Measurements from ENCODE around the gene NGEF.

Gene NGEF

DNA sequence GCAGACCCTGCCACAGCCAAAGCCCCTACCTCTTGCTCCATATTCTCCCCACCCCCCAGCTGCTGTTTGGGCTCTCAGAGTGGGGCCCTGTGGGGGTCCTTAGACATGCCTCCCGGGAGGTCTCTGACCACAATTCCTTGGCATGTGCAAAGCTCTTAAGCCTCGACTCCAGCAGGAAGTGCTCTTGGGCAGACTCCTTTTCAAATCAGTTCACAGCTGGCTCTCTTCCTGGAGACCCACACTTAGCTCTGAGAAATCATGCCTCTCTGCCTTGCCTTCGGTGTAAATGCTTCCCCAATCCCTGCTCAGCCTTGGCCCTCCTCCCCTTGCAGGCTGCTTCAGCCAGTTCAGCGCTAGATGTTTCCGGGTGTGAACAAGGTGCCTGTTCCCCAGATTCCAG is 46.9 kb downstream of the NGEF start:
- no peak for FAIRE-seq

DNA sequence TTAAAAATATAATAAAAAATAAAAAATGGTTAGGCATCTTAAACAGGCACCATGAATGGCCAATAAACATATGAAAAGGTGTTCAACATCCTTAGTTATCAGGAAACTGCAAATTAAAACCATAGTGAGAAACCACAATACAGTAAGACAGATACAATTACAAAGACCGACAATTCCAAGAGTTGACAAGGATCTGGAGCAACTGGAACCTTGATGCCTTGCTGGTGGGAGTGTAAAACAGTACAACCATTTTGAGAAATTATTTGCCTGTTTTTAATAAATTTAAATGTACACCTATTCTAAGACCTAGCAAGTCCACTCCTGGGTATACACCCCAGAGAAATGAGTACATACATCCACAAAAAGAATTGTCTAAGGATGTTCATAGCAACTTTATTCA is 49.1 kb downstream of the NGEF start:
- FAIRE-seq = no peak

DNA sequence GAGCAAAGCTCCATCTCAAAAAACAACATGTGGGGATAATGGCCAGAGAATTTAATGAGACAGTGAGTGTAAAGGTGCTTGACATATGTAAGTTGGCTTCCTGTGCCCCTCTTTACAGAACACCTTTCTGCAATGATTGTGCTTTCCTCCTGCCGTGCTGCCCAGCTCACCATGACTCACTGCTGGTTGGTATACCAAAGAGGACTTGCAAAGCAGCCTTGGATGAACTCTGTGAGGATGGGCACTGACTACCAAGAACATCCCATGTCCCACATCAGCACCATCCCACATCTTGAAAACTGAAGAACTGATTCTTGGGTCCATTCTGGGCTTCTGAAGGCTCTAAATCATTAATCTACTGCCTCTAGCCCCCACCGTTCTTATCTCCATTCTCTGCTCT is 52.2 kb downstream of the NGEF start:
- FAIRE-seq = no peak

DNA sequence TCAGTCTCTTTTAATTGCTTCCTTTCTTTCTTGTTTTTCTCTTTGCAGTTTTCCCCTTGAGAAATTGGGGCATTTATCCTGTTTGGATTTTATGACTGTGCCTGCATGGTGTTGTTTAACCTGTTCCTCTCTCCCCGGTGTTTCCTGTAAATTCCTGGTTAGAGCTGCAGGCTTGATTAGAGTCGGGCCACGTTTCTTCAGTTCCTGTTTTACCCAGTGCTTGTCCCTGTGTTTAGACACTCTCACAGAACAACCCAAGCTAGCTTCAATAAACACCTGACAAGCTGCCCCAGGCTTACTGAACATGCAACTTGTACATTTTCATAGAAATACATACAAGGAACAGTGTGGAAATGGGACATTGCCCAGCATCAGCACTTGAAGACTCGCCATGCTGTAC is 53.9 kb downstream of the NGEF start:
- FAIRE-seq = no peak

DNA sequence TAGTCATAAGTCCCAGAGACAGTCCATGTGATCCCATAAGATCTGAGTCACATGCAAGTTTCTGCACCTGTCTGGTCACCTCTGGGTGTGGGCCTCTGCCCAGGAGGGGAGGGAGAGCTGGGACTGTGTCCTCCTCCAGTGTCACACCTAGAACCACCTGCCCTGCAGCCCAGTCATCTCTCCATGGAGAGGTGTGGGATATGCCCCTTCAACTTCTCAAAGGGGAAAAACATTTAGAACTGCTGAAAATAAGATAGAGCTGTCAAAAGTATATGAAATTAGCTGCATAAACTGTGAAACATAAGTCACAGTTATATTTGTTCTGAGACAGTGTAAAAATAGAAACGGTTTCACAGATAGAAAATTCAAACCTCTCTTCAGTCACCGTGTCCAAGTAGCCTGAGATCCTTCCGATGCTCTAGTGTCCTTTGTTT is 55.4 kb downstream of the NGEF start:
- no peak for FAIRE-seq

DNA sequence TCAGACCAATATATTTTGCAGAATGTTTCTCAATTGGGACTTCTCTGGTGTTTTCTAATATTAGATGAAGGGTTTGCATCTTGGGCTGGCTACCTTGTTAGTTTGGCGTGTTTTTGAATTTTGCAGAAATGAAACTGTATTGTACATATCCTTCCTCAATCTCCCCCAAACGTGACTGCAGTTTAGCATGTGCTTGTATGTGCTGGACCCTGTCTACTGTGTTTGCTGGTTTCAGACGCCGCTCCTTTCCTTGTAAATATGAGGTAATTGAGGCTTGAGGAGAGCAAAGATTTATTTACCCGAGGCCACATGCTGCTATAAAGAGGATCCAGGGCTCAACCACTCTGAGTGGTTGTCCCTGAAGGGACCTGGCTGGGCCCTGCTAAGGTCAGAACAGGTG is 57.2 kb downstream of the NGEF start:
- no peak for FAIRE-seq

DNA sequence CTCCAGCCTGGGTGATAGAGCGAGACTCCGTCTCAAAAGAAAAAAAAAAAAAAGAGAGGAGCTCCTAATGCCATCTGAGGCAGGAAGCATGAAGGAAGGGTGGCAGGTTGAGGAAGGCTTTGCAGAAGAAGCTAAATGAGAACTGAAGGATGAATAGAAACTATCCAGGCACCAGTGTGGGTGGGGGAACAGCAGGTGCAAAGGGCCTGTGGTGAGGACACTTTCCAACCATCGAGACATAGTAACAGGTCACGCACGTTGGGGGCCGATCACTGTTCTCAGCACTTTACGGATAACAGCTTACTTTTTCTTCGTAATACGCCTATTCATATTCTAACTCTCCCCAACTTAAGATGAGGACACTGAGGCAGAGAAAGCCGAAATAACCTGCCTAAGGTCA is 58.4 kb downstream of the NGEF start:
- no peak for FAIRE-seq

DNA sequence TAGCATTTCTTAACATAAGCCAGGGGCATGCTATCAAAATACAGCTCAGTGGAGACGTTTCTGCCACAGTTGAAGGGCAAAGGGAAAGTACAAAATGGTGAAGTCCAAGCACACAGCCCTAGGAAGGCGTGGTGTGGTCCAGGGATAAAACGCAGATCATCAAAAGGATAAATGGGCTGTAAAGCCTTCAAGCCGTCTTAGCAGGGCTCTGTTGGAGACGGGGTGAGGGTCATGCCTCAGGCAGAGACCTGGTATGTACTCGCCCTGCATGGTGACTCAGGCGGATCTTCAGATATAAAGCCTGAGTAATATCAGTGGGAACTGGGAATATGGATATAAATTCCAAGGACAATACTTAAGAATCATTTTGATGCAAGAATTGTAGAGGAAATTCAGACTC is 61.2 kb downstream of the NGEF start:
- FAIRE-seq = no peak

DNA sequence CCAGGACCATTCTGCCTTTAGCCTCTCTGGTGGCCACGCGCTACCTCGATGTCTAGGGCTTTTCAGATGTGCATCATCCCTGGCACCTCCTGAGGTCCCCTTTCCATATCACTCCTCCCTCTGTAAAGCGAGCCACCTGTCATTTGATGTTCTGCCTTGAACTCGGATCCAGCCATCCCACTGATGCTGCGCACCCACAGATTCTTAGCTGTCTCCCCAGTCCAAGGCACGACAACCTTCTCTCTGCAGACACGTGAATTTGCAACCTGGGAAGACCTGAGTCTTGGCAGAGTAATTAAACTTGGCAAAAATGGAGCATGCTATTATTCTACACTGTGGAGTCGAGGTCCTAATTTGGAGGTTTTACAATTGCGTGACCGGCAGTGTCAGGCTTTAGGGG is 61.9 kb downstream of the NGEF start:
- no peak for FAIRE-seq

DNA sequence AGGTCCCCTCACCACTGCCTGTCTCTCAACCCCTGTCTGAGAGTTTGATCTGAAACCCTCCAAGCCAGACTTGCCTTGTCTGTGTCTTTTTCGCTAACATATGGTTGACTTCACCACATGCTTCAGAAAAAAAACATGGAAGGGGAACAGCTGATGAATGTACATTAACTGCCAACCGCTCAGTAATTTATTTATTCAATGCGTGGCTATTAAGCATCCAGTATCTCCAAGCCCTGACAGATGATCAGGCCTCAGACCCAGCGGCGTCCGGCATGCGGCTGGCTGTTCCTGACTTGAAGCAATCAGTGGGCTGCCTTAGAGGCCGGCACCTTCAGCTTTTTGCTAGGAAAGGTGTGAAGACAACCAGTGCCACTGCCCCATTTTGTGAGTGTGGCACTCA is 62.3 kb downstream of the NGEF start:
- no peak for FAIRE-seq

DNA sequence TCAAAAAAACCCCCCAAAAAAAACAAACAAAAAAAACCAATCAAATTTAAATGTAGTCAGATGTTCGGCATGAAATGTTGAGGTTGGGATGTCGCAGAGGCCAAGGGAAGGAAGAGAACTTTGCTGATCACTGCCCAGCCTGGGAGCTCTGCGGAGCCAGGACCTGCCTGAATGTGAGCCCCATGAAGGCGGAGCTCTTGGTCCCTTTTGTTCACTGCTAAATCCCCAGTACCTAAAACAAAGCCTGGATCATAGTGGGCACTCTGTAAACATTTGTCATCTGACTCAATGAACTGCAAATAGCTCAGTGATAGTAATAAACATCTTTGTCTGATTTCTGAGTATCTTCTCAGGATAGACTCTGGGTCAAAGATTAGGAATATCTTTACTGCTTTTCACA is 64.0 kb downstream of the NGEF start:
- FAIRE-seq = no peak

DNA sequence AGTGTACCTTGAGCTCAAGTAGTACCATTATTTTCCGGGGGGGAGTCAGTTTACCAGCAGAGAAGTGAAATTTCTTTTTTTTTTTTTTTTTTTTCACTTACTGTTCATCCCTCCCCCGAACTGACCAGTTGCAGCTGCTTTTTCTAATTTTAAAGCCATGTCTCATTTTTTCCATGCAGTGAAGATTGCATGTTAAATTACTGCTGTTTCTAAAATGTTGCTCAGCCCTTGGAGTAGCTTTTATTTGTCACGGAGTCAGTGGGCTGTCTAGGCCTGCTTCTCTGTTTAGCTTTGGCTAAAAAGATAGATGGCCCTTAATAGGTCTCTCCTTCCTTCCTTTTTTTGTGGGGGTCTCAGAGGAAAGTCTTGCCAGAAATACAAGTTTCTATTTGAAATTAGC is 70.2 kb downstream of the NGEF start:
- FAIRE-seq = no peak

DNA sequence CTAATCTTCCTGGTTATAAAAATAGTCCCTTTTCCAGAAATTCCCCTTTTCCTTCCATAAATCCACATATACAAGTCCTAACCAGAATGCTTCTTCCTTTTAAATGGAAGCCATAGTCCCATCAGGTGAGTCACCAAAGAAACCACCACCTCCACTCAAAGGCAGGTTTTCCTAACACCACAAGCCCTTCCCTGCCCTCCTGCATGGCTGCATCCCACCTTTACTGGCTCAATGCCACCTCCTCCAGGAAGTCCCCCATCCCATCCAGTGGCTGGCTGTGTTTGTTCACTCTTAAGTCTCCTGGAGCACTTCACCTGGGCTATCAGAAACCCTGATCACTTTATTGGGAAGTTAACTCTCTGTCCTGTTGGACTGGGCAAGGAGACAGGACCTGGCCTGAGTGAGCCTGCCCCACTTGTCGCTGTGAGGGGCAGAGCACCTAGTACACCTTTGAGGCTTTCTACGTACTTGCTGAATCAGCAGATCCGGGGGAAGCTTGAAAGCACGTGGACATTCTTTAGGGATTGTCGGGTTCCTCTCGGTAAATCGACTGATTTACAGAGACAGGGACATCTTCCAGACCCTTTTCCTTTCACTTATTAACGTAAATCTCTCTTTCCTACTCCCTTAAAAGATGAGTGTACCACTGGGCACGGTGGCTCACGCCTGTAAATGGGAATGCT is 71.0 kb downstream of the NGEF start:
- FAIRE-seq = no peak

DNA sequence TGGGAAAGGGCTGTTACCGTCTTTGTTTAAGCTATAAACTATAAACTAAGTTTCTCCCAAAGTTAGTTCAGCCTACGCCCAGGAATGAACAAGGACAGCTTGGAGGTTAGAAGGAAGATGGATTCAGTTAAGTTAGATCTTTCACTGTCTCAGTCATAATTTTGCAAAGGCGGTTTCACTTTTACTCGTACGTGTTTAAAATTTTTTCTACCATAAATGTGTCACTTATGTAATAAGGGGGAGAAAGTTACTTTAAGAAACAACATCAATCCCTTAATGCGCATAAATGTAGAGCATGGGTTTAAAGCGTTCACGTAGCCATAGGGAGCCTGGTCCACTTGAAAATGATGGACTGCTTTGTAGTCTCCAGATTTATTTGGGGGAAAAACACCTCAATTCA is 71.7 kb downstream of the NGEF start:
- FAIRE-seq = no peak

DNA sequence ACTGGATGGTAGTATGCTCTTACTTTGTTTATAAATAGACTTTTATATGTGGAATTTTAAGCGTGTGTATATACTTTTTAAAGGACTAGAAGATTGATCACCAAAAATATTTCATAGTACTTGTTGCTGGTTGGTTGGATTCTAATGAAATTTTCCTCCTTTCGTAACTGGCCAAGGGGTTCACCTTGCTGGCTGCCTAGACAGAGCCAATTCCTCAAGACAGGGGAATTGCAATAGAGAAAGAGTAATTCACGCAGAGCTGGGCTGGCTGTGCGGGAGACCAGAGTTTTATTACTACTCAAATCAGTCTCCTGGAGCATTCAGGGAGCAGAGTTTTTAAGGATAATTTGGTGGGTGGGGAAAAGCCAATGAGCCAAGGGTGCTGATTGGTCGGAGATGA is 72.3 kb downstream of the NGEF start:
- no peak for FAIRE-seq

DNA sequence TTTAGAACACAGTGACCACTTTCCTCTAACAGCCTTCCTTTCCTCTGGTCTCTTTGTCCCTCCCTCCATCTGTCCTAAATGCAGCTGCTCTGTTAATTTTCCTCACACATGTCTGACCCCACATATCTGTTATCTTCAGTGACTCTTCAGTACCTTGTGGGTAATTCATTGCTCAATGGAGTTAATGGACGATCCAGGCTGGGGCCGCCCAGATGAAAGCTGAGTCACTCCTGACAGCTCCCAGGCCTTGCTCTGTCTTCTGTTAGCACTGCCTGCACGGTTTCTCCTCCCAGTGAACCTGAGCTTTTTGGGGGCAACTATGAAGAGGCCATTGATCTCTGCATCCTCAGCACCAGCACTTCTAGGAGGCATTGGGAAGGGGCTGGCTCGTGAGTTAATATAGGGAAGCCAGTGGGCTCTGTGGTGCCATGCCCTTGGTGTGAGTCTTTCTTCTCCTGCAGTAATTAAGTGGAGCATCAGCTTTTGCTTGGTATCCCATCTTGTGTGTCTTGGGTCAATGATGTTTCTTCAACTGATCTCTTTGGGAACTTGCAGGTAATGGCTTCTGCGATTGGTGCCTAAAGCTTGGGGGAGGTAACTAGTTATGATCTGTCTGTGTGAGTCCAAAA is 75.7 kb downstream of the NGEF start:
- no peak for FAIRE-seq

DNA sequence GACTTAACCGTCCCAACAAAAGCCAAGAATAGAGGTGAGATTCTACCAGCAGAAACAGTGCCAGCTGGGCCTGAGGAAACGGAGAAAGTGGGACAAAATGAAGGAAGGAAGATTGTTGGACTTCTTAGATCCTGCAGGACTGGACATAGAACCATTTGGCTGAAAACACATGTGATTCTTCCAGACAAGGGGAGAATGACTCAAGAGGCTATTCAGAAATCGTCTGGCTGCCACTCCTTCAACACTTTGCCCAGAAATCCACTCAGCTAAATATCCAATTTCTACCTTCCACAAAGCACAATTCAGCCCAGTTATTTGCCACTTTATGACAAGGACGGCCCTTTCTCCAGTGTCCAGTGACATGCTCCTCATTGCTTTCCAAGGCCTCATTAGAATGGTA is 81.4 kb downstream of the NGEF start:
- no peak for FAIRE-seq

DNA sequence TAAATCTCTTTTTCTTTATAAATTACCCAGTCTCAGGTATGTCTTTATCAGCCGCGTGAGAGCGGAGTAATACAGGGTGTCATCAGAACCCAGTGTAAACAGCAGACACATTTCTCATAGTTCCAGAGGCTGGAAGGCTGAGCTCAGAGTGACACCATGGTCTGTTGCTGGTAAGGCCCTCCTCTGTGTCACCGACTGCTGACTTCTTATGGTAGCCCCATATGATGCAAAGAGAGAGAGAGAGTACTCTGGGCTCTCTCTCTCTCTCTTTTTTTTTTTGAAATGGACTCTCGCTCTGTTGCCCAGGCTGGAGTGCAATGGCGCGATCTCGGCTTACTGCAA is 83.0 kb downstream of the NGEF start:
- FAIRE-seq = no peak

DNA sequence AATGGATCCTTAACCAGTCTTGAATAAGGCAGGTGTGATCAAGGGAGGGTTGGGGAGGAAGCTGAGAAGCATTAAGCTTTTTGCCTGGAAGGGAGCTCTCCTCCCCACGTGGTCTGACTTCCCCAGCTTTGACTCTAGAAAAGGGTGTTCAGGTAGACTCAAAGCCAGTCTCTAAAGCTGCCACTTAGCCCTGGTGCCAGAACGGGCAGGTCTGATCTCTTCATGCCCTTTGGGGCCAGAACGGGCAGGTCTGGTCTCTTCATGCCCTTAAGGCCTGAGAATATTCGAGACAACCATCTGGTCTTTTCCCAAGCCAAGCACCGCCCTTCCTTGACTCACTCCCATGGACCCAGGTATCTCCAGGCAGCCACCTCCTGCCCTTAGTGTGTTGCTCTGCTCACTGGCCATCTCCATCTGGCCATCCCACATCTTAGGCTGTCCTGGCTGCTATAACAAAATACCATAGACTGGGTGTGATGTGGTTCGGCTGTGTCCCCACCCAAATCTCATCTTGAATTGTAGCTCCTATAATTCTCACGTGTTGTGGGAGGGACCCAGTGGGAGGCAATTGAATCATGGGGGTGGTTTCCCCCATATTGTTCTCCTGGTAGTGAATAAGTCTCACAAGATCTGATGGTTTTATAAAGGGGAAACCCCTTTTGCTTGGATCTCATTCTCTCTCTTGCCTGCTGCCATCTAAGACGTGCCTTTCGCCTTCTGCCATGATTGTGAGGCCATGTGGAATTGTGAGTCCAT is 83.6 kb downstream of the NGEF start:
- FAIRE-seq = no peak

DNA sequence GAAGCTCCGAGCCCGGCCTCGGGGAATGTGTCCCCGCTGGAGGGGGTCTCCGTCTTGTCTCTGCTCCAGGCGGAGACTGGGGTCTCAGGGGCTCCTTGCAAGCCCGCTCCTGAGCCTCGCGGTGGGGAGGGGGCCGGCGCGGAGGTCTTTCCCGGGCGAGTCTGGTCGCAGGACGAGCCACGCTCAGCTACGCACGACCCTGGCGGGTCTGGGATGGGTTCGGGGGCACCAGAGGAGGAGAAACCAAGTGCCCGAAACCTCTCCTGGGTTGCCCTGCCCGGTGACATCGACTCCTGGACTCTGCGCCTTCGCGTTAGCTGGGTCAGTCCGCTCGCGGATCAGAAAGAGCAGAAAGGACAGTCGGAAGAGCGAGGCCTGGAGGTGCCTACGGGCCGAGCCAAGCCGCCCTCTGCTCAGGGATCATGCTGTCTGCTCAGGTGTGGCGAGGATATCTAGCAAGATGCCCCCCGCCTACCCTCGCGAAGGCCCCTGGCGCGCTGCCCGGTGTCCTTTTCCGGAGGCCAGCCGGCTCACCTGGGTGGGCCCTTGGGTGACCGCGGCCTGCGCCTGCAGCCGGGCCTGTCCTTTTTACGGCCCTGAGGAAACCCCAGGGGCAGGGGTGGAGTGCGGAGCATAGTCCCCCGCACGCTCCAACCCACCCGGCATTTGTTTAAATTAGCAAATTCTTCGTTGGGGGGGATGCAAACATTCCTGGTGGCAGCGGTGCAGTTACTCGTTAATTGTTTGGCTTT is 84.3 kb downstream of the NGEF start:
- FAIRE-seq = no peak

DNA sequence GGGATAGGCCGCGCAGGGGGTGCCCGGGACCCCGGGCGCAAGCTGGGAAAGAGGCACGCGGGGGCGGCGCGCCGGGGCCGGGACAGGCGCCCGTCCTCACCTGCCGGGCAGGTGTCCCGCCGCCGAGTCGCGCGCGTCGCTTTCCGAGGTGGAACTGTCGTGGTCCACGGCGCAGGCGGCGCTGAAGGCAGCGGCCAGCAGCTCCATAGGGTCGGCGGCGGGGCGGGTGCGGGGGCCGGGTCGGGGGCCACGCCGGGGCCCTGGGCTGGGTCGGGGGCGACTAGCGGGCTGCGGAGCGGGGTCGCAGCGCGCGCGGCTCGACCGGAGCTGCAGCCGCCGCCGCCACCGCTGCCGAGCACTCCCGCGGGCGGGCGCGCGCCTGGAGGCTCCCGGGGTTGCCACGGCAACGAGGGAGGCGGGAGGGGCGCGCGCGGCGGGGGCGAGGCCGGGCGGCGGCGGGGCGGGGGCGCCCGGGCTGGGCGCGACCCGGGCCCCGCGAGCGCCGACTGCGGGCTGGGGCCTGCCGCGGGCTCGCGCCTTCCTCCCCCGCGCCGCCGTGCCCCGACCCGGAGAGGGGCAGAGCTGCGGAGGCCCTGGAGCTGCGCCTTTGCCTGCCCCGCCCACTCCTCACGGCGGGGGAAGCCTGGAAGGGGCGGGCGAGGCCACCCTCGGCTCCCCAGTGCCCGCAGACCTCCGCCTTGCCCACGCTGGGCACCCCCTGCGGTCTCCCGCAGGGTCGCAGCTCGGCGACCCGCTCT is 85.1 kb downstream of the NGEF start:
- FAIRE-seq = no peak

DNA sequence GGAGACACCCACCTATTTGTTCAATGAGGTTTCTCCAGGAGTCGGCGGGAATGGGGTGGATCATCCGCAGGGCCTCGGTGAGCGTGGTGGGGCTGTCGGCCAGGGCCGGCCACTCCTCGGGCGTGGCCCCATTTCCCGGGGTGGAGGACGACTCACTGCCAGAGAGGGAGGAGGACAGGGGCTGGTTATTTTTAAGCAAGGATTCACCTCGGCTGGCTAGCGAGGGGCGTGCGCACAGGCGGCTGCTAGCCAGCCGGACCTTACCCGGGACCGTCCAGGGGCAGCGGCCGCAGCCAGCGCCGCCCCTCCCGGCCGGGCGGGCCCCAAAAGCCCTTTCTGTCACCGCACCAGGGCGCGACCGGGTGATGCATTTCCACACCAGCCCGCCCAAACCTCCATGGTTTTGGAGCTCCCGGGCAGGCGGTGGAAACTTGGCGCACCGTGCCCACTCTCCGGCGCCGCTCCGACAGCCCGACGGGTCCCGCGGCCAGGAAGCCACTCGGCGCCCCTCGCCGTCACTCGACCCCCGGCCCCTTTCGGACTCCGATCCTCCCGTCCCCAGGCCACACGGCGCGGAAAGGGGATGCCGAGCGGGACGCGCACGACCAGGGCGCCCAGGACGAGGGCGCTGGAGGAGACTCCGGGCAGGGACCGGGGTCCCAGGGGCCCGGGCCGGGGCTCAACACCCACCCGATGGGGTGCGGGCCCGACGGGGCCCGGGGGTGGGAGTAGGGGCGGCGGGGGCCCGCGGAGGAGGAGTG is 85.8 kb downstream of the NGEF start:
- FAIRE-seq = no peak

Data from colon (tissue), 2 donors.